HepG2 (cell line): Measurements from ENCODE around the gene GPLD1. TPM values are rescaled to one million over a fixed set of nuclear protein-coding genes. Genes with fewer than 3 reads are reported as not detected.

Experiments used
- ARNT ChIP-seq: fragments of 450-650 bp; IDR thresholded peaks from 2 replicates; pipeline ENCODE4 v1.6.1; 2017
- ATF7 ChIP-seq, 2 experiments: fragments of 450-650 bp in 1 of 2; sonication (generic) in 1 of 2; formaldehyde crosslinking in 1 of 2; IDR thresholded peaks; 2 replicates each; pipeline versions ENCODE4 v1.4.0 to v1.6.1; 2016 to 2020; ENCODE audit warnings: antibody characterized with exemption in 1 of 2, mild to moderate bottlenecking in 1 of 2, missing genetic modification reagents in 1 of 2
- BCL6 ChIP-seq: IDR thresholded peaks from 2 replicates; pipeline ENCODE4 v1.6.1; 2016; ENCODE audit warnings: missing genetic modification reagents, missing compliant biosample characterization
- E2F2 ChIP-seq: sonication (generic); formaldehyde crosslinking; IDR thresholded peaks from 2 replicates; pipeline ENCODE4 v1.4.0; 2020; ENCODE audit warnings: missing genetic modification reagents, borderline replicate concordance
- HES4 ChIP-seq: sonication (generic); formaldehyde crosslinking; IDR thresholded peaks from 2 replicates; pipeline ENCODE4 v1.9.0; 2021; ENCODE audit warnings: mild to moderate bottlenecking, missing genetic modification reagents, borderline replicate concordance
- KDM3A ChIP-seq: IDR thresholded peaks from 2 replicates; pipeline ENCODE4 v1.6.1; 2018; ENCODE audit warnings: low read depth, missing compliant biosample characterization
- NCOA1 ChIP-seq: sonication (generic); formaldehyde crosslinking; IDR thresholded peaks from 2 replicates; pipeline ENCODE4 v1.9.0; 2021; ENCODE audit warnings: missing genetic modification reagents
- REPIN1 ChIP-seq: sonication (generic); formaldehyde crosslinking; IDR thresholded peaks from 2 replicates; pipeline ENCODE4 v1.8.0; 2022; ENCODE audit warnings: missing genetic modification reagents, low read depth, mild to moderate bottlenecking, borderline replicate concordance
- RNF219 ChIP-seq: sonication (generic); formaldehyde crosslinking; IDR thresholded peaks from 2 replicates; pipeline ENCODE4 v1.5.0; 2020; ENCODE audit warnings: mild to moderate bottlenecking, missing genetic modification reagents
- THAP11 ChIP-seq: IDR thresholded peaks from 2 replicates; pipeline ENCODE4 v1.6.1; 2016; ENCODE audit warnings: missing biosample characterization, missing genetic modification reagents
- YEATS4 ChIP-seq: sonication (generic); formaldehyde crosslinking; IDR thresholded peaks from 2 replicates; pipeline ENCODE4 v1.4.0; 2020; ENCODE audit warnings: missing genetic modification reagents, borderline replicate concordance
- ZFP37 ChIP-seq: sonication (generic); formaldehyde crosslinking; IDR thresholded peaks from 2 replicates; pipeline ENCODE4 v1.4.0; 2020; ENCODE audit warnings: missing genetic modification reagents, borderline replicate concordance
- ZHX2 ChIP-seq, 2 experiments: sonication (generic) in 1 of 2; formaldehyde crosslinking in 1 of 2; IDR thresholded peaks; 2 replicates each; pipeline versions ENCODE4 v1.6.1 to v1.9.0; 2014 to 2022; ENCODE audit warnings: antibody characterized with exemption in 1 of 2, borderline replicate concordance in 1 of 2, inconsistent platforms in 1 of 2, low read depth in 1 of 2, missing genetic modification reagents in 1 of 2
- ZNF101 ChIP-seq: sonication (generic); formaldehyde crosslinking; IDR thresholded peaks from 2 replicates; pipeline ENCODE4 v1.4.0; 2020; ENCODE audit warnings: mild to moderate bottlenecking, low read depth, missing genetic modification reagents, borderline replicate concordance
- ZNF20 ChIP-seq: sonication (generic); formaldehyde crosslinking; IDR thresholded peaks from 2 replicates; pipeline ENCODE4 v1.4.0; 2020; ENCODE audit warnings: mild to moderate bottlenecking, moderate library complexity, missing genetic modification reagents
- ZNF567 ChIP-seq: sonication (generic); formaldehyde crosslinking; IDR thresholded peaks from 2 replicates; pipeline ENCODE4 v1.8.1; 2023; ENCODE audit warnings: mild to moderate bottlenecking, missing genetic modification reagents, borderline replicate concordance
- ZNF720 ChIP-seq: sonication (generic); formaldehyde crosslinking; IDR thresholded peaks from 2 replicates; pipeline ENCODE4 v1.4.0; 2020; ENCODE audit warnings: missing genetic modification reagents
- ZNF737 ChIP-seq: sonication (generic); formaldehyde crosslinking; IDR thresholded peaks from 2 replicates; pipeline ENCODE4 v1.5.0; 2020; ENCODE audit warnings: missing genetic modification reagents, mild to moderate bottlenecking, borderline replicate concordance
- ZNF879 ChIP-seq: sonication (generic); formaldehyde crosslinking; IDR thresholded peaks from 2 replicates; pipeline ENCODE4 v1.8.1; 2023; ENCODE audit warnings: missing genetic modification reagents
- polyA plus RNA-seq, 8 experiments: library from polyadenylated mRNA; depleted of rRNA in 3 of 8; stranded (reverse) in 7 of 8; unstranded in 1 of 8; fragments of >200 nt; fragmentation: Illumina TruSeq in 4 of 8; extraction: Trizol in 4 of 8; gene quantifications; 2 replicates each; pipeline versions ENCODE4 v1.2.1 to v1.2.3, GENCODE V29; 2011 to 2016; ENCODE audit warnings: low read depth in 4 of 8, missing spikeins in 1 of 8, mixed read lengths in 1 of 8; ENCODE audit not compliant: insufficient read depth in 1 of 8
- total RNA-seq, 5 experiments: library from RNA; depleted of rRNA; stranded (reverse); fragments of >200 nt; fragmentation: Illumina TruSeq; extraction: Trizol; gene quantifications; 2 replicates each; pipeline ENCODE4 v1.2.3, GENCODE V29; 2016; ENCODE audit warnings: low read depth in 1 of 5

The GPLD1 gene
- total and polyA plus RNA-seq, 2 of the 13 experiments (the other 11 are each of a cell fraction or from before 2014, with no cell fraction given) = 6.2 to 7.6 TPM

- TF ChIP-seq THAP11 (peak; percentile 77), ARNT (no peak), ZNF20 (no peak), ATF7 (IDR thresholded peaks at IDR 0.05) (no peak), ATF7 (CRISPR knock-in tag; IDR thresholded peaks at IDR 0.05) (no peak), ZNF567 (peak; percentile 73; the same call in 1 of the 2 replicates), RNF219 (CRISPR knock-in tag) (no peak), ZNF720 (CRISPR knock-in tag) (no peak), ZNF737 (CRISPR knock-in tag) (no peak), NCOA1 (CRISPR knock-in tag) (no peak), E2F2 (no peak), YEATS4 (CRISPR knock-in tag) (peak; percentile 53; the same call in 1 of the 2 replicates), REPIN1 (CRISPR knock-in tag) (peak; percentile 79; the same call in 1 of the 2 replicates), ZHX2 (IDR thresholded peaks at IDR 0.05; ENCODE audit: low read depth) (no peak), ZHX2 (CRISPR knock-in tag; IDR thresholded peaks at IDR 0.05; ENCODE audit: borderline replicate concordance) (no peak; the same call in 1 of the 2 replicates), ZNF101 (CRISPR knock-in tag) (no peak), HES4 (CRISPR knock-in tag) (no peak), BCL6 (CRISPR knock-in tag) (peak; percentile 9; the same call in 1 of the 2 replicates), ZNF879 (CRISPR knock-in tag) (no peak), KDM3A (no peak), ZFP37 (peak; percentile 18; the same call in 1 of the 2 replicates)
Observed at GRCh38 chr6:24504649-24505586, 15.5 kb upstream of the GPLD1 start (continued).
